Activated B cell treated with CpG ODN at 0.5 μM for 24 hours (primary cell): Measurements from ENCODE around the gene CTBP2. TPM values are rescaled to one million over a fixed set of nuclear protein-coding genes. Genes with fewer than 3 reads are reported as not detected.

ENCODE experiments used
- ATAC-seq: fragments of 200-7000 bp; cut with Tn5 transposase; one replicate; pipeline ENCODE4 v1.10.0; 2021; ENCODE audit warnings: low read depth, mild to moderate bottlenecking, moderate library complexity
- CTCF ChIA-PET: fragments of 350-600 bp; sonication (Branson Sonifier 250); formaldehyde crosslinking; loops from one replicate; lab custom pipeline; 2021; ENCODE audit warnings: antibody characterized with exemption; lab: Charles Lee
- POLR2A ChIA-PET: fragments of 350-600 bp; sonication (Branson Sonifier 250); formaldehyde crosslinking; loops from one replicate; lab custom pipeline; 2021; ENCODE audit warnings: antibody characterized with exemption; lab: Charles Lee
- DNase-seq: peaks from one replicate; pipeline ENCODE4 v3.0.0; 2022
- H3K27ac Mint-ChIP-seq: one replicate; pipeline ENCODE4 v1.8.0; 2020; ENCODE audit warnings: mixed read lengths
- H3K27me3 Mint-ChIP-seq: one replicate; pipeline ENCODE4 v1.8.0; 2021; ENCODE audit warnings: mixed read lengths
- H3K36me3 Mint-ChIP-seq: one replicate; pipeline ENCODE4 v1.8.0; 2021; ENCODE audit warnings: low read depth, mixed read lengths
- H3K4me1 Mint-ChIP-seq: one replicate; pipeline ENCODE4 v1.8.0; 2021; ENCODE audit warnings: mixed read lengths
- H3K4me3 Mint-ChIP-seq: one replicate; pipeline ENCODE4 v1.8.0; 2020; ENCODE audit warnings: mild to moderate bottlenecking, mixed read lengths
- H3K9me3 Mint-ChIP-seq: one replicate; pipeline ENCODE4 v1.8.0; 2020; ENCODE audit warnings: mixed read lengths
- intact Hi-C: fragments of 100-400 bp; cut with micrococcal nuclease; formaldehyde crosslinking; loops from one replicate; pipeline ENCODE4 v1.15.1; 2024
- total RNA-seq: library from RNA; stranded (reverse); gene quantifications from 2 replicates; pipeline ENCODE4 v1.2.3, GENCODE V29; 2022
- TF ChIP-seq, protein P1 (sequence below): fragments of 200-600 bp; IDR thresholded peaks from one replicate; pipeline ENCODE4 v1.8.0; 2022; ENCODE audit warnings: antibody characterized with exemption, mild to moderate bottlenecking

The CTBP2 gene
- total RNA-seq, 1 donor from 2014 or later: 0.42 TPM

DNA sequence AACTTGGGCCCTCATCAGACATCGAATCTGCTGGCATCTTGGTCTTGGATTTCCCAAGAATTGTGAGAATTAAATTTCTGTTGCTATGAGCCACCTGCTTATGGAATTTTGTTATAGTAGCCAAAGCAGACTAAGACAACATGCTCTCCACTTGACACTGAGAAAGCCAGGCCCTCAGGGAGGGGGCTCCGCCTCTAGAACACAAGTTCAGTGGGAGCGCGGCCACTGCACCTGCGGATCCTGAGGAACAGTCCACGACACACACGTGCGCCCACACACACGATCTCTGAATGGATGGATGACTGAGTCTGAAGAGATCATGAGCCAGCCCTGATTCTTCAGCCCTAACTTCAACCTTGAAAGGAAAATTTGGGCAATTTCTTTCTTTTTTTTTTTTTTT lies 73.7 kb downstream of the CTBP2 start:
- ATAC-seq (no peak), DNase-seq (no peak)
- H3K27me3 Mint-ChIP-seq: peaks cover 47% of the 10 kb centered on the region
- H3K9me3 Mint-ChIP-seq: no peaks in the 10 kb centered on the region
- intact Hi-C loops: no loop called here
- TF ChIP-seq, protein P1, sequence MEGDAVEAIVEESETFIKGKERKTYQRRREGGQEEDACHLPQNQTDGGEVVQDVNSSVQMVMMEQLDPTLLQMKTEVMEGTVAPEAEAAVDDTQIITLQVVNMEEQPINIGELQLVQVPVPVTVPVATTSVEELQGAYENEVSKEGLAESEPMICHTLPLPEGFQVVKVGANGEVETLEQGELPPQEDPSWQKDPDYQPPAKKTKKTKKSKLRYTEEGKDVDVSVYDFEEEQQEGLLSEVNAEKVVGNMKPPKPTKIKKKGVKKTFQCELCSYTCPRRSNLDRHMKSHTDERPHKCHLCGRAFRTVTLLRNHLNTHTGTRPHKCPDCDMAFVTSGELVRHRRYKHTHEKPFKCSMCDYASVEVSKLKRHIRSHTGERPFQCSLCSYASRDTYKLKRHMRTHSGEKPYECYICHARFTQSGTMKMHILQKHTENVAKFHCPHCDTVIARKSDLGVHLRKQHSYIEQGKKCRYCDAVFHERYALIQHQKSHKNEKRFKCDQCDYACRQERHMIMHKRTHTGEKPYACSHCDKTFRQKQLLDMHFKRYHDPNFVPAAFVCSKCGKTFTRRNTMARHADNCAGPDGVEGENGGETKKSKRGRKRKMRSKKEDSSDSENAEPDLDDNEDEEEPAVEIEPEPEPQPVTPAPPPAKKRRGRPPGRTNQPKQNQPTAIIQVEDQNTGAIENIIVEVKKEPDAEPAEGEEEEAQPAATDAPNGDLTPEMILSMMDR: no peak
- ChIA-PET CTCF (no interaction called here), POLR2A (no interaction called here)
- no peaks in the 10 kb centered on the region for H3K4me1 Mint-ChIP-seq
- H3K4me3 Mint-ChIP-seq: no peak overlapping the region
- no peak overlapping the region for H3K27ac Mint-ChIP-seq
- no peaks in the 10 kb centered on the region for H3K36me3 Mint-ChIP-seq

DNA sequence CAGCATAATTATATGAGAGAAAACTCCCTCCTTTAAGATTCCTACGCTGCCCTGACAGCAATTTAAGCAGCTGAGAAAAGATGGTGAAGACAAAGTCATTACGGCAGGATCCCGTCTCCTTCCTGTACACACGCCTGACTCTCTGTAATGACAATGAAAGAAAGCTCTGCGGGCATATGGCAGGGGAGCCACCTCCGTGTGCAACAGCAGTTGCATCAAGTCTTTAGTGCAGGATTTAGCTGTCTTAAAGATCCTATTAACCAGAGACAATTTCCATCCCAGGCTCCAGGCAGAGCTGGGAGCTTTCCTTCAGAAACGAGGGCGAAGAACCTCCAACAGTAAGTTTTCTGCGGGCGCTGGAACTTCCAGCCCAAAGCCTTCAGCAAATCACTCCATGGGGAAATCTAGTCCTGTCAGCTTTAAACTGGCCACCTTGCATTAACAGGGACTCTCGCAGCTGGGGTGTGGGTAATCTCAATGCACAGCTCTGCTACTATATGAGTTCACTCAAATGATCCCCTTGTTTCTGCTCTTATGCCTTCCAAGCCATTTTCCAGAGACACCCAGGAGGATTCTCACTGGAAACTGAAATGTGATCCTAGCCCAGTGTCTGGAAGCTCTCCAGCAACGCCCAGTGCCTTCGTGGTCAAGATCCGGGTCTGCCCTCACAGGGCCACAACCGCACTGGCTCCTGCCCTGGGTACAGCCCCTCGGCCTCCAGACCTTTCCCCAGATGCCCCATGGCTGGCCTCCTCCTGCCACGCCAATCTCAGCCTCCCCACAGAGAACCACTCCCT lies 74.9 kb downstream of the CTBP2 start:
- no peaks in the 10 kb centered on the region for H3K4me1 Mint-ChIP-seq
- ATAC-seq (no peak), DNase-seq (no peak)
- H3K9me3 Mint-ChIP-seq: no peaks in the 10 kb centered on the region
- peaks cover 51% of the 10 kb centered on the region for H3K27me3 Mint-ChIP-seq
- CTCF ChIA-PET: no interaction called here
- intact Hi-C loops: no loop called here
- H3K4me3 Mint-ChIP-seq: no peak overlapping the region
- TF ChIP-seq, protein P1: no peak
- POLR2A ChIA-PET: no interaction called here
- H3K36me3 Mint-ChIP-seq: no peaks in the 10 kb centered on the region
- H3K27ac Mint-ChIP-seq: no peak overlapping the region

DNA sequence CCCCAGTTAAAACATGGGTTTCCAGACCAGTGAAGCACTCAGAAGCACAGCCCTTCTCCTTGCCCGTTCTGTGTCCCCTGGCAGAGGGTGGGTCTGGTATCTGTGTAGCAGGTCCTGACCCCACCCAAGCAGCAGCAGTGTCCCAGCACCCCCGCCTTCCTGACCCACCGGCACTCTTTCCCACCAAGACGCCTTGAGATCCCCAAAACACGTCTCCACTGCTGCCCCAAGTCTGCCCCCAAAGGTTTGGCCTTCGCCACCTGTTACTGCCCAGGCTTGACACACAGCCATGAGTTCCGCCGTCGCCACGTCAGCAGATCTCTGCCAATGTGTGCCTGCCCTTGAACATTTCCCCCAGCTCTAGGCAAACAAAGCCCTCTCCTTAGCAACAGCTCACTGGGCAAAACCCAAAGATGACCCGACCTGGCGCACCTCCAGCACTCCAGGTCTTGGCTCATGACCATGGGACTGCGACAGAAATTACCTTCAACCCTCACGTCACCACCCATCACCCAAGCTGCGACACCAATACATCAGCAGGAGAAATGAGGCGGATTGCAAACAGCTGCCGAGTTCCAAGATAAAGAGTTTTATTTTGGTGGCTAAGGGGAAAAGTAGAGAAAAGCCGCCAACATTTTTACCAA lies 75.6 kb downstream of the CTBP2 start:
- no peak for DNase-seq
- ATAC-seq: no peak
- H3K27me3 Mint-ChIP-seq: peaks cover 52% of the 10 kb centered on the region
- TF ChIP-seq, protein P1: no peak
- H3K4me1 Mint-ChIP-seq: no peaks in the 10 kb centered on the region
- ChIA-PET POLR2A (no interaction called here), CTCF (no interaction called here)
- H3K36me3 Mint-ChIP-seq: no peaks in the 10 kb centered on the region
- H3K27ac Mint-ChIP-seq: no peak overlapping the region
- H3K9me3 Mint-ChIP-seq: no peaks in the 10 kb centered on the region
- intact Hi-C loops: no loop called here
- no peak overlapping the region for H3K4me3 Mint-ChIP-seq

DNA sequence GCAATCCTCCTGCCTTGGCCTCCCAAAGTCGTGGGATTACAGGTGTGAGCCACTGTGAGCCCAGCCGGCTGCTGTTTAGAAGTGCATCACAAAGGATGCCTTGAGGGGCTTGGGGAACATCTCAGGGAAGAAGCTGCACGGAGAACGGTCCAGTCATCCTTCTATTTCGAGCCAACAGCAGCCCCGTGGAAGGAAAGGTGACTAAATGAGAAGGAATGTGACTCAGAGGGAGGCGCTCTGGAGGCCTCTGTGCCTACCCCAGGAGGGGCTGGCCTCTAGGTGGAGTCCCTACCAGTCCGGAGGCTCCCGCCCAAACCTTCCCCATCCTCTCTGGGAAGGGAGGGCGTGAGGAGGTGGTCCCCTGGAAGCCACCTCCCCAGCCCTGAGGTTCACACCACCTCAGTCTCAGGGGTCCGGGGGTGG lies 76.2 kb downstream of the CTBP2 start:
- ChIA-PET CTCF (no interaction called here), POLR2A (no interaction called here)
- no peaks in the 10 kb centered on the region for H3K36me3 Mint-ChIP-seq
- no peak overlapping the region for H3K27ac Mint-ChIP-seq
- no peak overlapping the region for H3K4me3 Mint-ChIP-seq
- DNase-seq (no peak), ATAC-seq (no peak)
- intact Hi-C loops: no loop called here
- H3K27me3 Mint-ChIP-seq: peaks cover 57% of the 10 kb centered on the region
- TF ChIP-seq, protein P1: no peak
- no peaks in the 10 kb centered on the region for H3K4me1 Mint-ChIP-seq
- no peaks in the 10 kb centered on the region for H3K9me3 Mint-ChIP-seq

DNA sequence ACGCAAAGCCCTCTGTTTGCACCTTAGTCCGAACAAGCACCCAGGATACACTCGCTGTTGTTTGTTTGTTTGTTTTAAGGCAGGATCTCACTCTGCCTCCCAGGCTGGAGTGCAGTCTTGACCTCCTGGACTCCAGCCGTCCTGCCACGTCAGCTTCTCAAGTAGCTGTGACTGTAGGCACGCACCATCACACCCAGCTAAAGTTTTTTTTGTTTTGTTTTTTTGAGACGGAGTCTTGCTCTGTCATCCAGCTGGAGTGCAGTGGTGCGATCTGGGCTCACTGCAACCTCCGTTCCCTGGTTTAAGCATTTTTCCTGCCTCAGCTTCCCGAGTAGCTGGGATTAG lies 76.8 kb downstream of the CTBP2 start:
- intact Hi-C loops: no loop called here
- Mint-ChIP-seq H3K4me3 (no peak overlapping the region), H3K9me3 (no peaks in the 10 kb centered on the region), H3K4me1 (no peaks in the 10 kb centered on the region), H3K27me3 (peaks cover 56% of the 10 kb centered on the region), H3K36me3 (no peaks in the 10 kb centered on the region), H3K27ac (no peak overlapping the region)
- ATAC-seq (no peak), DNase-seq (no peak)
- TF ChIP-seq, protein P1: no peak
- POLR2A ChIA-PET: no interaction called here
- CTCF ChIA-PET: no interaction called here
